ENCODE results near the gene GTF2H3. TPM values are rescaled to one million over a fixed set of nuclear protein-coding genes. Genes with fewer than 3 reads are reported as not detected.

Gene GTF2H3
- total RNA-seq, 1 experiment from 2014 or later: 13.1 TPM

DNA sequence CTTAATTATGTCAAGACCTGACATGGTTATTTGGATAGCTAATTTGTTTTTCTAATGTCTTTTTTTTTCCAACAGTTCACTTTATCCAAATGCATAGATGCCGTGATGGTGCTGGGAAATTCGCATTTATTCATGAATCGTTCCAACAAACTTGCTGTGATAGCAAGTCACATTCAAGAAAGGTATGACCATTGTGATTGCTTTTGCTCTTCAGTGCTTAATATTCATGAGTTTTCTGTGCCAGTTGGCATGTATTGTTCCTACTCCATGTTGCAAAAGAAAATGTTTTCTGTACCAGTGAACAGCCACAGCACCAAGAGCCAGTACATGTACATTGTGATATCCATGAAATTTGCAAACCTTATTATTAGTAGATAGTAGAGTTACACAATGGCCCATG lies 11.8 kb downstream of the GTF2H3 start:
- DNase-seq (ENCODE audit: low spot score): no peak

DNA sequence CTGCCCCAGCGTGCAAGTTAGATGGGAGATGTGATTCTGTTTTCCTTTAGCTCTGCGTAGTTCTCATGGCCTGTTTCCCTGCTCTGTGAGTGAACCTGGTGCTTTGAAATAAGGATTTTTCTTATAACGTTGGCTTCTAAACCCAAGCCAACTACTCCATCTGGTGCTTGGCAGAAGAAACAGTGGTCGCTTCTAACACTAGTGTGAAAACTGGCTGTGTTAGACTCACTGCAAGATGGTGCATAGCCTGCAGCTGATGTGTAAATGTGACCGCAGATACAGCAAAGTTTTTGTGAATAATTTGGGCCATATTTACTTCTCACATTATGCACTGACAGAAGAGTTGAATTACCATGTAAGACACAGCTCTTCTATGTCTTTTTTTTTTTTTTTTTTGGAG lies 12.2 kb downstream of the GTF2H3 start:
- no peak for DNase-seq (ENCODE audit: low spot score)

- DNase-seq (ENCODE audit: low spot score): no peak
Measured at GRCh38 chr12:123648401-123648800, 14.8 kb downstream of the GTF2H3 start.

DNA sequence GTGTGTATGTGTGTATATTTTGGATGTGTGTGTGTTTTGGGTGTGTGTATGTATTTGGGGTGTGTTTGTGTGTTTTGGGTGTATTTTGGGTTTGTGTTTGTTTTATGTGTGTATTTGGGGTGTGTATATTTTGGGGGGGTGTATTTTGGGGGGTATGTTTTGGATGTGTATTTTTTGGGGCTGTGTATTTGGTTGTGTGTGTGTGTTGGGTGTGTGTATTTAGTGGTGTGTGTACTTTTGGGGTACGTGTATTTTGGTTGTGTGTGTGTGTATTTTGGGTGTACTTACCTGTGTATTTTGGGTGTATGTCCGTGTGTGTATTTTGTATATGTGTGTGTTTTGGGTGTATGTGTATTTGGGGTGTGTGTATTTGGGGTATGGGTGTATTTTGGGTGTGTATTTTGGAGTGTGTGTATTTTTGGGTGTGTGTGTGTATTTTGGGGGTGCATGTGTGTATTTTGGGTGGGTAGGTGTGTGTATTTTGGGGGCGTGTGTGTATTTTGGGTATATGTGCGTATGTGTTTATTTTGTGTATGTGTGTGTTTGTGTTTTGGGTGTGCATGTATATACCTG lies 20.6 kb downstream of the GTF2H3 start:
- no peak for DNase-seq (ENCODE audit: low spot score)

- no peak for DNase-seq (ENCODE audit: low spot score)
Measured at GRCh38 chr12:123655420-123655819, 21.8 kb downstream of the GTF2H3 start.

GRCh38 chr12:123656392-123656791 lies 22.8 kb downstream of the GTF2H3 start:
- DNase-seq (ENCODE audit: low spot score): no peak

GRCh38 chr12:123657211-123657610 lies 23.6 kb downstream of the GTF2H3 start:
- no peak for DNase-seq (ENCODE audit: low spot score)

DNA sequence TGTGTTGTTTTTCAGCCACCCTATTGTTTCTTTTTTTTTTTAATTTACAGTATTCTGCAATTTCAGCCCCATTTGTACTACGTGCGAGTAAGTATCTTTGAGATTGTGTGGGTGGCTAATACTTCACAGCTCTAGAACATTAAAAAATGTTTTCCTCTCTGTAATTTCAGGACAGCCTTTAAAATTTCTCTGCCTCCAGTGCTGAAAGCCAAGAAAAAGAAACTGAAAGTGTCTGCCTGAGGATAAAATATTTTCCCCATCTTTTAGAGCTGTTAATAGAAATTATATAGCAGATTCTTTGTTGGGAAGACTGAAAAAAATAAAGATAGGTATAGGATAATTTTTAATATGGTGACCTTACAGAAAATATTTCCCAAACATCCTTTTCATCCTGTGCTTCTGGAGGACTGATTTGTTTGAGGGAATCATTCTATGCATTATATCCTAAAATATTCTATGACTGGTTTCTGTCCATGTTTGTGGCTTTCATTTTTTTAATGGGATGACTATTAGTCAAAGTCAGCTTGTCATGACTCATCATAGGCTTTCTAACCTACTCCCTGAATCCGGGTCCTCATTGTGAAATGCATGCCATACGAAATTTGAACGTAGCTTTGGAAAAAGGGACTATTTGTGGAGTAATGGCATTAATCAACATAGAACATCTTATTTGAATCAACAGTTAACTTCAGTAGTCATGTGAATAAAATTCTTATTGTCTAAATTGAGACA lies 26.5 kb downstream of the GTF2H3 start:
- DNase-seq (ENCODE audit: low spot score): no peak

DNA sequence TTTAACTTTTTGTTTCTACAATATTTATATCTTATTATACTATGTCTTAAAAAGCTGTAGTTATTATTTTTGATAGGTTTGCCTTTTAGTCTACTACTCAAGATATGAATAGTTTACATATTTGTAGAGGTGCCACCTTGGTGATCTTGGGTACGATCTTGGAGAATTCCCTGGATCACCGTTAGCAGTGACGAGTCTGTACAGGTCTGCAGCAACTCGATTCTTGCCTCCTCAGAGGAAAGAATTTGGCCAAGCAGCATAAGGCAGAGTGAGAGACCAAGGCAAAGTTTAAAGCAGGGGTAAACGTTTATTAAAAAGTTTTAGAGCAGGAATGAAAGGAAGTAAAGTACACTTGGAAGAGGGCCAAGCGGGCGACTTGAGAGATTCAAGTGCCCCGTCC lies 34.1 kb downstream of the GTF2H3 start:
- DNase-seq (ENCODE audit: low spot score): no peak

DNA sequence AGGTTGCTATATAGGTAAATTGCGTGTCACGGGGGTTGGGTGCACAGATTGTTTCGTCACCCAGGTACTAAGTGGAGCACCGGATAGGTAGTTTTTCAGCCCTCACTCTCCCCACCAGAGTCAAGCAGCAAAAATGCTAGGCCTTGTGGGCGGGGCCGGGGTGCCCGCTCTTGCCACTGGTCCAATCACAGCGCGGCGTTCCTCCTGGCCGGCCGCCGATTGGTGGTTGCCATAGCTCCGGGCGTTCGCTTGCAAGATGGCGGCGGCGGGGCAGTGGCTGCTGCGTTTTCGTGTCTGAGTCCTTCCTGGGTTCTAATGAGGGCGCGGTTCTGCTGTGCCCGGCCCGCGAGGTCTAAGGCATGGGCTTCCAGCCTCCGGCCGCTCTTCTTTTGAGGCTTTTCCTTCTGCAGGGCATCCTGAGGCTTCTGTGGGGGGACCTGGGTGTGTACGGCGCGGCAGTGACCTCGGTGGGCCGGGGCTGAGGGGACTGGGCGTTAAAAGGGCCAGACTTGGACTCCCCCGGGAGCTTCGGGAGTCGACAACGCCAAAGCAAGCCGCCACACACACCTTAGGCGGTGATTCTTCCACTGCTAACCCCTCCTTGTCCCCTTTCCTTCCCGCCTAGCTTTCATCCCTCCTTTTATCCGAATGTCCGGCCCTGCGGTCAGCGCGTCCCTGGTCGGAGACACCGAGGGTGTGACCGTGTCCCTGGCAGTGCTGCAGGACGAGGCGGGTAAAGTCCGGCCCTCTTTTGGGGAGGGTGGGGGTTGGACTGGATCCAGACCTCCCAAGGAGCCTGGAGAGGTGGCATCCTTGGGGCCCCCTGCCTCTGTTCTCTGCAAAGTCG lies 37.5 kb downstream of the GTF2H3 start, which contains the start of gene TCTN2:
Gene TCTN2 (plus strand): TSS at position 232 of the 847 bp plus-strand sequence. CDS start 128 bp downstream, at position 360.
- peak; percentile 87 for DNase-seq (ENCODE audit: low spot score)

- no peak for DNase-seq (ENCODE audit: low spot score)
Measured at GRCh38 chr12:123671876-123672275, 38.2 kb downstream of the GTF2H3 start.

DNA sequence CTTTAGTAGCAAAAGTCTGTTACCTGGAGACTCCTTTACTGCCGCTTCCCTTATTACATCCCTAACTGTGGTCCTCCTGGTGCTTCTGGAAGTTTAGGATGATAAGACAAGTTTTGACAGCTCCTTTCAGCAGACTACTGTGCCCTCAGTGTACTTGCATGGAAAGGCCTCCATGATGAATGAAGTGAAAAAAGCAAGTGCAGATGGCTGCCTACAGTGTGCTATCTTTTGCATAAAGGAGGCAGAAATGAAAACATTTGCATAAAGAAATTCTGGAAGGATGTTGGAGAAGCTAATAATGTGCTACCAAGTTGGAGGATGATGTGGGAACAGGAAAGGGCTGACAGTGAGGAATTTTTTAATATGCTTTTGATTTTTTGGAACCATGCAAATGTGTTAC lies 41.8 kb downstream of the GTF2H3 start:
- no peak for DNase-seq (ENCODE audit: low spot score)

GRCh38 chr12:123676616-123677320 lies 43.1 kb downstream of the GTF2H3 start:
- no peak for DNase-seq (ENCODE audit: low spot score)

DNA sequence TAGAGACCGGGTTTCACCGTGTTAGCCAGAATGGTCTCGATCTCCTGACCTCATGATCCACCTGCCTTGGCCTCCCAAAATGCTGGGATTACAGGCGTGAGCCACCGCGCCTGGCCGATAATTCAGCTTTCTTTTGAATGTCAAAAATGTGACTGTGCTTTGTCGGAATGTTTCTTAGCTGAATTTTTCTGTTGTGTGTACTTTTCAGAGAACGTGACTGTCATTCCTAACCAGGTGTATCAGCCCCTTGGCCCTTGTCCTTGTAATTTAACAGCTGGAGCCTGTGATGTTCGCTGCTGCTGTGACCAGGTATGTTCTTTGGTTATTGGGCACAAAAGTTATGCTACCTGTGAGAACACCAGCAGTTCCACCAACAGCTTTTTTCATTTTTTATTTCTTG lies 45.4 kb downstream of the GTF2H3 start:
- DNase-seq (ENCODE audit: low spot score): no peak

- DNase-seq (ENCODE audit: low spot score): no peak
Measured at GRCh38 chr12:123681605-123682004, 48.0 kb downstream of the GTF2H3 start.

DNA sequence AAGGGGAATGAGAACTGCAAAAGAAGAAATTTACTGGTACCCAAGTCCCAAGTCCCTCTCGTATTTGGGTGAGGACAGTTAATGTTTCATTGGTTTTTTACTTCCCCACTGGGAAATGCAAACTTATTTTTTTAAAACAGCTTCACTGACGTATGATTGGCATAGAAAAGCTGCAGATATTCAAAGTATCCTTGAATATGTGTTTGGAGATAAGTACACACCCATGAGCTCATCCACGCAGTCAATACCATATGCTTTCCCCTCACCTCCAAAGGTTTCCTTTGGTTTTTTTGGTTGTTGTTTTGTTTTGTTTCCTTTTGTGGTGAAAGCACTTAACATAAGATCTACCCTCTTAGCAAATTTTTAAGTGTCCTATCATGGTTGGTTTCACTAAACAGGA lies 50.3 kb downstream of the GTF2H3 start:
- DNase-seq (ENCODE audit: low spot score): no peak

GRCh38 chr12:123686636-123687190 lies 53.1 kb downstream of the GTF2H3 start:
- no peak for DNase-seq (ENCODE audit: low spot score)

DNA sequence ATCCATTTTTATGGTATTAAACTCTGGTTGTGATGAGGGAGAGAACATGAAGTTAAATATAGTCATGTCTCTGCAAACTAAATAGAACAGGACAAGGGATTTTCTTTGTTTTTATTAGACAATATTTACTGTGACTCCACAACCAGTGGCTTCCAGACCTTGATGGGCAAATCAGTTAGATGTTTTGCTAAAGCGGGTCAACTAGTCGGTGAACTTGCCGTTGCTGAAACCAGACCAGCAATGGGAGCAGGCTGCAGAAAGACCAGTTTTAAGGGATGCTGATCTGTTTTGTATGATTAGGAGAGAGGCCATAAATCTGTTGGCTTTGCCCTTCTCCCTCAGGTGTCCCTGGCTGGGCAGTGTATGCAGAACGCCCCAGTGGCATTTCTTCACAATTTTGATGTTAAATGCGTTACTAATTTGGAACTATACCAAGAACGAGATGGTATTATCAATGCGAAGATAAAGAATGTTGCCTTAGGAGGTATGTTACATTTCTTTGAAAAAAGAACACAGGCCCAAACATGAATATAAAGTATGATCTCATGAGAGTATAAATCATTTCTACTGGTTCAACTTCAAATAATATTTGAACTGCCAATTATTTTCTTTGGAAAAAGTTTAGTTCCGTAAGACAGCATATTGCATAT lies 56.7 kb downstream of the GTF2H3 start:
- no peak for DNase-seq (ENCODE audit: low spot score)

DNA sequence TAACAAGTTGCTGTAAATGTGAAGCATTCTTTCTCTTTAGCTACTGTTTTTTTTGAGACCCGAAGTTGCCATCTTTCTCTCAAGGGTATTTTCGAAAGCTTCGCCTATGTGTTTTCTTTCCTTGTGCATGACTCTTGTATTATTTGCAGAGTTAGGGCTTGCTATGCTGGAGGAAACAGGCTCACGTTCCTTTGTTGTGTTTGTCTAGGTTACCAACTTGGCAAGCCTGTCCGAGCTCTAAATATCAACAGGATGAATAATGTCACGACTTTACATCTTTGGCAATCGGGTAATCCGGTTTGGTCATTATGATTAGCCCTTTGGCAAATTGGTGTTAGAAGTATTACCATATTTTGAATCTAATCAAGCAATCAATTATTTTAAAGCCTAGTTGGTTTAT lies 62.6 kb downstream of the GTF2H3 start:
- DNase-seq (ENCODE audit: low spot score): no peak

DNA sequence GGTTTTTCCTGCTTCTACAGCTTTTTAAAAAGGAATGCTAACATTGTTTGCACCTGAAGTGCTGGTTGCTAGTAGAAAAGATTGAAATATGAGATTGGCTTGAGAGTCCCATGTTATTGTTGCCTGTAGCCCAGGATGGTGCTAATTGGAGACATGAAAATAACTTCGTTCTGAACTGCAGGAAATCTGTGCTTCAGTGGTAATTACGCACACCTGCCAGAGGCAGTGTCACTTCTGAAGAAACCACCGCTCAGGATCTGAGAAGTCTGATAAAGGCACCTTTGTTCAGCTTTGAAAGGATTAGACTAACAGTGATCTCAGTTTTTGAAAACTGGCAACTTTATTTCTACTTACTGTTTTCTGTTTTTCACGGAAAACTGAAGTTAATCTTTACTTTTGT lies 63.0 kb downstream of the GTF2H3 start:
- DNase-seq (ENCODE audit: low spot score): no peak

DNA sequence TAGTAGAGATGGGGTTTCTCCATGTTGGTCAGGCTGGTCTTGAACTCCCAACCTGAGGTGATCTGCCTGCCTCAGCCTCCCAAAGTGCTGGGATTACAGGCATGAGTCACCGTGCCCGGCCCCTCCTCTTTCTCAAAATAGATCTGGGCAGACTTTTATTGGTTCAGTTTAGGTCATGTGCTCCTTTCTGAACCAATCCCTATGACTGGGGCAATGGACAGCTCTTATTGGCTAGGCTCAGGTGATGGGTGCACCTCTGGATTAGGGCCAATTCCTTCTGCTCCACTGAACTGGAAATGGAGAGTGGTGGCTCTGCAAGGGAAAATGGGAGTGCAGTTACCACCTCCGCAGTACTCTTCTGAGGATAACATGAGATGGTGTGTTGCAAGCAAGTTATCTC lies 72.3 kb downstream of the GTF2H3 start:
- no peak for DNase-seq (ENCODE audit: low spot score)
